Measurements from ENCODE around the gene LYRM7.
"Not testable (repeated sequence)": the region's sequence is repeated elsewhere in the genome, so short reads cannot be mapped to it uniquely, and the experiment has no call there.

The LYRM7 gene

DNA sequence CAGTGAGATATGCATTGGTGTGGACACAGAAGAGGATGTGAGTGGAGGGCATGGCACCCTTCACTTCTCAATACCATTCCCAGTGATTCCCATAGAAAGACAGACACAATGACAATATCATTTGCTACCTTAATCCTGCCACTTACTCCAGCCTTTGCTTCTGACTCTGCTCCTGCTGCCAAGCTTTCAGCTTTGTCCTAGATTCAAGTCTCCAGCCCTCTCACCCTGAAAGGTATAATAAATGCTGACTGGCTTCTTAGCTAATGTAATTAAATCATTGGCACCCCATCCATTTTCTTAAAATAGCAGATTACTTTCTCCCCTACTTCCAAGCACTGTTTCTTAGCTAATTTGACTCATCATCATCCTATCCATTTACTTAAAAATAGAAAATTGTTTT is 52.0 kb downstream of the LYRM7 start:
- no peak for DNase-seq

DNA sequence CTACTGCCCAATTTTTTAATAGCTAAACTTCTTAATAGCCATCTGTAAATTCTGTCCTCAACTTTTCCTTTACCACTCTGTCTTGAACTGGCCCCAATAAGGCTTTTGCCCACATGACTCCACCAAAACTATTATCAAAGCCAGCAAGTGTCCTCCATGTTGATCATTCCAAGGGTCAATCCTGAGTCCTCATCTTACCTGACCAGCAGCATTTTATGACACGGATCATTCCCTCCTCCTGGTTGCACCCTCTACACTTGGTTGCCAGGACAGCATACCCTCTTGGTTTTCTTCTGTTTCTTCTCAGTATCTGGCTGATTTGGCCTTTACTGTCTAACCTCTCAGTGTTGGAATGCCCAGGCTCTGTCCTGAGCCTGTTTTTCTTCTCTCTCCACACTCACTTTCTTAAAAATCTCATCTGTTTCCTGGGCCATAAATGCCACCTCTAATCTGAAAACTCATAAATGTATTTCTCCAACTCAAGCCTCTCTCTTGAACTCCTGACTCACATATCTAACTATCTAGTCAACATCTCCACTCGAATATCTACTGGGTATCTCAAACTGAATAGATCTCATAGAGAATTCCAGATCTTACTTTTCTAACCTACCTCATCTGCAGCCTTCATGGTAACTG is 53.1 kb downstream of the LYRM7 start:
- DNase-seq = no peak

DNA sequence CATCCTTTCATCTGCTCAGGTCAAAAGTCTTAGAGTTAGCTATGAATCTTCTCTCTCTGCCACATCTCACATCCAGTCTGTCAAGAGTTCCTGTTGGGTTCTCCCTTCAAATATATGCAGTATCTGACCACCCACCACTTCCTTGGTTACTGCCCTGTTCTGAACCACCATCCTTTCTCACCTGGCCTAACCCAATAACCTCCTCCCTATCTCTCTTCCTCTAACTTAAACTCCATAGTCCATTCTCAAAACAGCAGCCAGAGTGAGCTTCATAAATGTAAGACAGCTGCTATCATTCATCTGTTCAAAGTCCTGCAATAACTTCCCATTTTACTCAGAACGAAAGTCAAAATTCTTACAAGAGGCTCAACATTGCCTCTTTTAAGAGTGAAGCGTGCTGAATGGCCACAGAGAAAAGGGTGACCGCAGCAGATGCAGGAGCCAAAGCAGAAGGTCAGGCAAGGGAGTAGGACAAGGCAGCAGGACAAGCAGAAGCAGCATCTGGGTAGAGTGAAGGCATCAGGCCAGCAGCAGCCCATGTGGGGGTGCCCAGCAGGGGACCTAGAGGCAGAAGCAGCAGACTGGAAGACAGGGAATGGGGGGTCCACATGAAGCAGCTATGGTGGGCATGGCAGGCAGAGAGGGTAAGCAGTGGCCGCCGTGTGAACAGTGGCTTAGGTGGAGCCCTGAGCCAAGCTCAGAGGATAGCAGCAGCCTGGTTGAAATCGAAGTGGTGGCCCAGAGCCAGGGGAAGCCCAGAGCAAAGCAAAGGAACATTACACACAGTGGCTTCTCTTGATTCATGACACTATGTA is 53.9 kb downstream of the LYRM7 start:
- DNase-seq = no peak

DNA sequence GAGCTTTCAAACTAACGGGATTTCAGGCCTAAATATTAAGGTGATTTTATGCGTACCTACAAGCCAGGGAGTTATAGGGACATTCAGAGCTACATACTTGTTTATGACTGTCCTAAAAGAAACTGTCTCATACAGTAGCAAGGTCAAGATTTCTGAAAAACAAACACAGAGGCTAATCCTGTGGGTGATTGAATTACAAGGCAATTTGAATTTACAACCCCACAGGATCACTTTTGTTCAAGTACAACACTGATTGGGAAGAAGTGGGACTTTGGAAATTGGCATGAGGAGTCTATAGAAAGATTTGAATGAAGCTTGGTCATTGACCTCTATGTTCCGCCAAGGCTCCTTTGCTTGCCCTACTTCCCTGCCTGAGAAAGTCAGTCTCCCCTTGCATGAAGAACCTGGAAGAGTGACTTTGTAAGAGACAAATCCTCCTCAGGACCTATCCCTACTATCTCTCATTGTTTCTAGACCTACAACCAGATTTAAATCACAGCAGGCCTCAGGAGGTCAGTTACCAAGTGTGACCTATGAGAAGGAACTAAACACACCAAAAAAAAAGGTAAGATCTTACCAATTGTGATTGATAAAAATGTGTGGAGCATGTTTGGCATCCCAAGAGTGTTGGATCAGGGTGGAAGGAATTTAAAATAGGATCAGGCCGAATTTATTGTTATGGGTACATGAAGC is 54.7 kb downstream of the LYRM7 start:
- DNase-seq = no peak

DNA sequence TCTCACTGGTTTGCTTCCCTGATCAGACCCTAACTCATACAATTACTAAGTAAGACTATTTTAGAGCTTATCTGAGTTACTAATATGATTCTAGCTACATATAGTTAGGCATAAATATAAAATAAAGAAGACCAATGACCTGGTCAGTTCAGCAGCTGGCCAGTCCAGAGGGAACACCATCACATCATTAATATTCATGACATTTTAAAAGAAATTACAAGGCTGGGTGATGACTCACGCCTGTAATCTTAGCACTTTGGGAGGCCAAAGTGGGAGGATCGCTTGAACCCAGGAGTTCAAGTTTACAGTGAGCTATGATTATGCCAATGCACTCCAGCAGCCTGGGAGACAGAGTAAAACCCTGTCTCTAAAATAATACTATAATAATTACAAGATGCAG is 56.2 kb downstream of the LYRM7 start:
- no peak for DNase-seq

DNA sequence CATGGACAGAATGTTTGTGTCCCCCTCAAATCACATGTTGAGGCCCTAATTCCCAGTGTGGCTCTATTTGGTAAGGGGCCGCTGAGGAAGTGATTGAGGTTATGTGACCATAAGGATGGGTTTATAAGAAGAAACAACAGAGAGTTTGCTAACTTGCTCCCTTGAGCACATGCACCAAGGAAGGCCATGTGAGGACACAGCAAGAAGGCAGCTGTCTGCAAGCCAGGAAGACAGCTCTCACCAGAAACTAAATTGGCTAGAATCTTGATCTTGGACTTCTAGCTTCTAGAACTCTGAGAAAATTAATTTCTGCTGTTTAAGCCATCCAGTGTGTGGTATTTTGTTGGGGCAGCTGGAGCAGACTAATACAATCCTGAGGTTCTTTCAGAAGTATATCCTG is 57.9 kb downstream of the LYRM7 start:
- no peak for DNase-seq

DNA sequence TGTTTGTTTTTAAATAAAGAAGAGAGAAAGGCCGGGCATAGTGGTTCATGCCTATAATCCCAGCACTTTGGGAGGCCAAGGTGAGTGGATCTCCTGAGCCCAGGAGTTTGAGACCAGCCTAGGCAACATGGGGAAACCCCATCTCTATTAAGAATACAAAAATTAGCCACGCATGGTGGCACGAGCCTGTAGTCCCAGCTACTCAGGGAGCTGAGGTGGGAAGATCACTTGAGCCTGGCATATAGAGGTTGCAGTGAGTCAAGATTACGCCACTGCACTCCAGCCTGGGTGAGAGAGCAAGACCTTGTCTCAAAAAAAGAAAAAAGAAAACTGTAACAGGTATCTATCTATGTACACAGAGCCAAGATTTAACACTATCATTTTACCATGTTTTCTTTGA is 58.9 kb downstream of the LYRM7 start:
- DNase-seq = no peak

DNA sequence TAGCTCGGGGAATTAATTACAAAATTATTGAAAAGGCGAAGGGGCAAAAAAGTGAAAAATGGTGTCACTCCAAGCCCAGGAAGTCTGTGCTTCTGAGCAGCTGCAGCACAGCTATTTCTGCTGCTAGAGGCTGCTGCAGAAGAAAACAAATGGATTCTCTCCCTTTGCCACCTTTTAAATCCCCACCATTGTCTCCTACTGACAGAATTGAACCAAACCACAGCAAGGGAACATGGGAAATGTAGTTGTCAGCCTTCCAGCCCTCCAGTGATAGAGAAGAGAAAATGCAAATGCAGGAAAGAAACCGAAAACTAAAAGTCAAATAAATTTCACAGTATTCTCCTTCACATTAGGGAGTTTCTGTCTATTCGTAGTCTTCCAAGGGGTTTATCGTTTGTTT is 59.7 kb downstream of the LYRM7 start:
- peak; percentile 17 for DNase-seq

DNA sequence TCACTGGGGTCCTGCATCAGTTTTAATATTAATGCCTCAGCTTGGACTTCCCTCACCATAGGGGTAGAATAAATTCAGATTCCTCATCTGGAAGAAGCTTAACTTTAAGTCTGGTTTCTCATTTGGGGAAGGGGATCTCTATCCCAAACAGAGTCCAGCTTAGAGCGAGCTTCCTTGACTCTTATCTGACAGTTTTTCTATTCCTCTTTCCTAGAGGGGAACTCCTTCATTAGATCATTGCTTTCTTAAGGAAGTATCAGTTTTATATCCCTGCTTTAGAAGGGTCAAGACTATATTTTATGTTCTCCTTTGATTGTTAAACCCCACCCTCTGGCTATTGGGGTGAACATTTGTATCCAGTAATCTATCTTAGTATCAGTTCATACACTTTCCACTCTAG is 68.9 kb downstream of the LYRM7 start:
- DNase-seq = no peak

DNA sequence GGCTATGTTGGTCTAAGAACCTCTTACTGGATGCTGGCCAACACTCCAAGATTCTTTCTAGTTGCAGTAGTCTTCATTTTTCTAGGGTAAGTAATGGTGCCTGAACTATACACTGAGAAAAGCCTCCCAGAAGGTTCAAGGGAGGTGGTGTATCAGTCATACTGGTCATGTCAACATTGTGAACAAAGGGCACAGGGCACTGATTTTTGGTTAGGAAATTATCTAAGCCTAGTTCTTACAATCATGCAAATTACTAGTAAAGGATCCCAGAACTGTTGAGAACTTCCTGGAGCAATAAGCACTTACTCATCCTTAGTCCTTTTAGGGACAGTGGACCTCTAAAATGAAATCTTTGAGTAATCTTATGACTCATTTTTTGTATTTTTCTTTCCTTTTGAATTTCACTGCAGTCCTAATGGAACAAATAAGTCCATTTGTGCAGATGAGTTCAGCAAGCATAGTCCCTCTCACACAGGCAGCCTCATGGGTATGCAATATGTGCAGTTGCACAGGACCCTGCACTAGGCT is 72.0 kb downstream of the LYRM7 start:
- no peak for DNase-seq

DNA sequence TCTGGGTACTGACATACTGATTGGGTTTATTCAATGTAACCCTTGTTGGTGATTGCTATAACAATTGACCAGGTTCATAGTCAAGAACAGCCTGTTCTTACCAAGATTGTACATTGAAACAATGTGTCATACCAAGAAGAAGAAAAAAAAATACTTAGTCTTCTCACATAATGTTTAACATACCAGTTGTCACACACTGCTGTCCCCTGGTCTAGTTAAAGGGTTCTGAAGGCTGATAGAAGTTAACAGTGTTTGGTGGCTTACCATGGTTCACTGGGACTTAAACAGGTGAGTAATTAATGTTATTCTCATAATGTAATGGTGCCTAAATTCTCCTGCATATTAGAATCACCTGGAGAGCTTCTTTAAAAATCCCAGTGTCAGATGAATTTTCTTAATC is 74.6 kb downstream of the LYRM7 start:
- DNase-seq = no peak

DNA sequence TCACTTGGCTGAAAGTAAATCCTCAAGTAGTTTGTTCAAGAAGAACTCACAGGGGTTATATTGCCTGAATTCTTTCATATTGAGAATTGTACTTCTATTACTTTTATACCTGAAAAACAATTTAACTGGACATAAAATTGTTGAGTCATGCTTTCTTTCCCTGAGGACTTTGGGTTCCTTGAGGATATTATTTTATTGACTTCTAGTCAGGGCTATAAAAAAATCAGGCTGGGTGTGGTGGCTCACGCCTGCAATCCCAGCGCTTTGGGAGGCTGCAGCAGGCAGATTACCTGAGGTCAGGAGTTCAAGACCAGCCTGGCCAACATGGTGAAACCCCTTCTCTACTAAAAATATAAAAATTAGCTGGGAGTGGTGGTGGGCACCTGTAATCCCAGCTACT is 75.2 kb downstream of the LYRM7 start:
- DNase-seq = no peak

DNA sequence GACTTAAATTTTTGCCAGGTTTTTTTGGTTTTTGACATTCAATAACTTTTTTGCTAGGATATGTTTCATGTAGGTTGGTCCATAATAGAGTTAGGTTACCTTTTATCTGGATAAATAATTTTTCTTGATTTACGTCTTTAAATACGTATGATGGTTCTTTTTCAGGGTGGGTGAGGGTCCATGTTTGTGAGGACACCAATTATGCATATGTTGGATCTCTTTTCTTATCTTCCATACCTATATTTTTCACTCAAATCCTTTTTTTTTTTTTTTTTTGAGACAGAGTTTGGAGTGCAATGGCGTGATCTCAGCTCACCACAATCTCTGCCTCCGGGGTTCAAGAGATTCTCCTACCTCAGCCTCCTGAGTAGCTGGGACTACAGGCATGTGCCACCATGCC is 75.8 kb downstream of the LYRM7 start:
- DNase-seq = no peak

DNA sequence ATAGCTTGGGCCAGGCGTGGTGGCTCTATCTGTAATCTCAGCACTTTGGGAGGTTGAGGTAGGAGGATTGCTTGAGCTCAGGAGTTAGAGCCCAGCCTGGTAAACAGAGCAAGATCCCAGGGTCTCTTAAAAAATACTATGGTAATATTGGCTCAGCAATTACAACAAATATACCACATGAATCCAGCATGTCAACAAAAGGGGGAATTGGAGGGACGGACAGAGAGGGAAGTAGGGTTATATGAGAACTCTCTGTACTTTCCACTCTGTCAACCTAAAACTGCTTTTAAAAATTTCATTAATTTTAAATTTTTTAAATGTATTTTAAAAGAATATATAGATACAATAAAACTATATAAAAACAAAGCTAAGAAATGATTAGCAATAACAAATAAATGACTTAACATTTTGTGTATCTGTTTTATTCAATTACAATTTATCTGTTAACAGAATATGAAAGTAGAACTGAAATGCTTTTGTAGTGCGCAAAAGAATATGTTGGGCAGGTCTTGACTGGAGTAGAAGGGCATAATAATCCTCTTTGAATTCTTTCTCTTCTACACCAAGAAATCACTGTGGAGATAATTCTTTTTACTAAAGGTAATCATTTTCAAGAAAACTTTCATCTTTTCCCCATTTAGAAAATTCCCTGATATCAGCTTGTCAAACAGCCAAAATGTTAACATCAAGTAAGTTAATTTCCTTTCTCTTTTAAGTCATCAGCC is 80.2 kb downstream of the LYRM7 start:
- DNase-seq = no peak

DNA sequence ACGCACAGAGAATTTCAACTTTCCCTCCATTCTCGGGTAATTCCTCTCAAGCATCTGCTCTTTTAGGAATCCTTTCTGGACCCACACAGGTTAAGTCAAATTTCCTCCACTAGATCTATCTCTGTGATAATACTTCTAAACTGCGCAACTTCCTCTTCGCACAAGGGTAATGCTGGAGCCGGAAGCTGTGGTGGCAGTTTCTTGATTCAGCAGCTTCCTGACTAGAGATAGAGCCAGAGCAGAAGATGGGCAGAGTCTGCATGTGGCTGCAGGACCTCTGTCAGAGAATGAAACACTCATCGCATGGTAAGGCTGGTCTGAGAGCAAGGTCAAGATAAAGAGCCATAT is 82.1 kb downstream of the LYRM7 start:
- no peak for DNase-seq

DNA sequence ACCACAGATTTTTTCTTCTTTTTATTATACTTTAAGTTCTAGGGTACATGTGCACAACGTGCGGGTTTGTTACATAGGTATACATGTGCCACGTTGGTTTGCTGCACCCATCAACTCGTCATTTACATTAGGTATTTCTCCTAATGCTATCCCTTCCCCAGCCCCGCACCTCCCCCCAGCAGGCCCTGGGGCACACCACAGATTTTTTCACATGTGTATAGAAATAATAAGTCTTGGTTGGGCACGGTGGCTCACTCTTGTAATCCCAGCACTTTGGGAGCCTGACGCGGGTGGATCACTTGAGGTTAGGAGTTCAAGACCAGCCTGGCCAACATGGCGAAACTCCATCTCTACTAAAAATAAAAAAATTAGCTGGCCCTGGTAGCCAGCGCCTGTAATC is 83.3 kb downstream of the LYRM7 start:
- DNase-seq = not testable (repeated sequence)

DNA sequence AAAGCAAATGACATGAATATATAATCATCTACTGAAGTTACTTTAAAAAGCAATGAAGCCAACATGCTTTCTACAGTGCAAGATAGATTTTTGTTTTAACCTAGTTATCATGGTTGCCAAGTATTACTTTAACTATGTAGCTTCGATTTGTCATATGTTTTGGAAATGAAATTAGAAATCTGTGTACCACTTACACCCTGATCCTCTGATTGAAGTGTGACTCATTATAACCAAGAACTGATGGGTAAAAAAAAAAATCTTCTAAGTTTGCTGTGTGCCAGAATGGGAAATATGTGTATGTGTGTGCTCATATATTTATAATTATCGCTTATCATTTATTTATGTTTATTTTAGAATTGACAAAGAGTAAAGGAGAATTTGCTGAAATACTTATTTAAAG is 84.0 kb downstream of the LYRM7 start:
- DNase-seq = no peak

Measured in NCI-H82 (cell line).